ENCODE measurements around the gene CRIP2.

Gene CRIP2

DNA sequence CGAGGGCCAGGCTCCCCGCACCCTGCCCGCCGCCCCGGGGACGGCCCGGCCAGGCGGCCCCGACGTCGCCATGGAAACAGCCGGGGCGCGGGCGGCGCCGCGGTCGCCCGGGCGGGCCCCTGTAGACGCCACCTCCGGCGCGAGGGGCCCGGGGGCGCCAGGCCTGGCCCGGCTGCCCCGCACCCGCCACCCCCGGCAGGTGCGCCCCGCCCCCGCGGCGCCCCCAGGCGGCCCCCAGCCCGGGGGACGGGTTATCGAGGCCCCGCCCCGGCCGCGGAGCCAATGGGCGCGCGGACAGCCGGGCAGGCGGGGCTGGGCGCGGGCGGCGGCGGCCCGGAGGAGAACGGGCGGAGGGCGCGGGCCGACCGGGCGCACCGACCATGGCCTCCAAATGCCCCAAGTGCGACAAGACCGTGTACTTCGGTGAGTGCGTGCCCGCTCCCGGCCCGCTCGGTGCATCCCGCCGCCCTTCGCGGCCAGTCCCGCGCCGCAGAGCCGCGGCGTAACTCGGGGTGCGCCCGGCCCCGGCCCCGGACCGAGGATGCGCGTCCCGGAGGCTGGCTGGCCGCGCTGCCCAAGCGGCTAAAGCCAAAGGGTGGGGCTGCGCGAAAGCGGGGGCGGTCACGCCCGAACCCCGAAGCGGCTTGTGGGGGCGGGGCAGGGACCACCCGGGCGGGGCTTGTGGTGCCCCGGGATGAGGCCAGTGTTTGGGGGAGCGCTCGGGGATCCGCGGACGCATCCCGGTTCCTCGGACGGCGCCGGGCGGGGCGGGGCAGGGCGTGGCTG lies at the start of gene CRIP2:
CRIP2 (plus strand) TSS at position 339 of the 786 bp plus-strand sequence; CDS start at position 381, 42 bp downstream.
- 0 out of 2 replicates have a peak, but pooled peaks have one; percentile 46 for TF ChIP-seq TAF1 (IDR thresholded peaks at IDR 0.05; ENCODE audit: low read depth)
- no peak; the same call in 1 of the 2 replicates for TF ChIP-seq ZBTB7A (IDR thresholded peaks at IDR 0.05; ENCODE audit: low read depth)
- peak; percentile 75 for TF ChIP-seq EGR1 (IDR thresholded peaks at IDR 0.05)
- no peak for TF ChIP-seq USF1 (IDR thresholded peaks at IDR 0.05)
- no peak for TF ChIP-seq EP300 (IDR thresholded peaks at IDR 0.05; ENCODE audit: borderline replicate concordance)
- TF ChIP-seq MAX (IDR thresholded peaks at IDR 0.05): no peak
- no peak for TF ChIP-seq RAD21 (IDR thresholded peaks at IDR 0.05; ENCODE audit: low read depth)
- TF ChIP-seq CEBPB (IDR thresholded peaks at IDR 0.05): no peak
- 0 out of 2 replicates have a peak, but pooled peaks have one; percentile 7 for TF ChIP-seq REST (IDR thresholded peaks at IDR 0.05; ENCODE audit: low read depth)
- no peak for TF ChIP-seq FOXM1 (IDR thresholded peaks at IDR 0.05; ENCODE audit: borderline replicate concordance, low read depth)
- TF ChIP-seq NFIC (IDR thresholded peaks at IDR 0.05): no peak; the same call in 1 of the 2 replicates

DNA sequence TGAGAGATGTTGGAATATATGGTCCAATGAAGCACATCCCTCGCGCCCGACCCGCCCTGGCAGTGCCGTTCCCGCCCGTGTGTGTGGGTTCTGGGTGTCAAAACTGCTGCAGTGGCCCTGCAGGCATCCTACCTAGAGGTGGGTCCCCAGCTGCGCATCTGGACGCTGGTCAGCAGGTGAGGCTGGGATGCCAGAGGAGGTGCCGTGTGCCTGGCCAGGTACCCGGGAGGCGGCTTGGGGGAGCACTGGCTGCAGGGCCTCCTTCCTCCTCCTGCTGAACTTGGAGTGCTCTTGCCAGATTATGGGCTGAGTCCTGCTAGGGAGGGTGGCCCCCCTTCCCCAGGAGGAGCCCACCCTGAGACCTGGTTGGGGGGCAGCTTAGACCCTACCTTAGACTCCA lies 49.8 kb upstream of the CRIP2 start:
- no peak for TF ChIP-seq EP300 (IDR thresholded peaks at IDR 0.05; ENCODE audit: borderline replicate concordance)

- TF ChIP-seq TCF12 (IDR thresholded peaks at IDR 0.05; ENCODE audit: low read depth) (no peak), USF1 (IDR thresholded peaks at IDR 0.05) (no peak), TAF1 (IDR thresholded peaks at IDR 0.05; ENCODE audit: low read depth) (no peak), FOXM1 (IDR thresholded peaks at IDR 0.05; ENCODE audit: borderline replicate concordance, low read depth) (no peak), RAD21 (IDR thresholded peaks at IDR 0.05; ENCODE audit: low read depth) (no peak), EP300 (IDR thresholded peaks at IDR 0.05; ENCODE audit: borderline replicate concordance) (no peak), ZBTB7A (IDR thresholded peaks at IDR 0.05; ENCODE audit: low read depth) (no peak), EGR1 (IDR thresholded peaks at IDR 0.05) (no peak), CEBPB (IDR thresholded peaks at IDR 0.05) (no peak), REST (IDR thresholded peaks at IDR 0.05; ENCODE audit: low read depth) (no peak), MAX (IDR thresholded peaks at IDR 0.05) (no peak), TEAD4 (IDR thresholded peaks at IDR 0.05) (no peak), CREB1 (IDR thresholded peaks at IDR 0.05; ENCODE audit: low read depth) (no peak), YY1 (IDR thresholded peaks at IDR 0.05; ENCODE audit: low read depth) (no peak), NFIC (IDR thresholded peaks at IDR 0.05) (no peak)
Observed at GRCh38 chr14:105425823-105426247, 48.8 kb upstream of the CRIP2 start.

DNA sequence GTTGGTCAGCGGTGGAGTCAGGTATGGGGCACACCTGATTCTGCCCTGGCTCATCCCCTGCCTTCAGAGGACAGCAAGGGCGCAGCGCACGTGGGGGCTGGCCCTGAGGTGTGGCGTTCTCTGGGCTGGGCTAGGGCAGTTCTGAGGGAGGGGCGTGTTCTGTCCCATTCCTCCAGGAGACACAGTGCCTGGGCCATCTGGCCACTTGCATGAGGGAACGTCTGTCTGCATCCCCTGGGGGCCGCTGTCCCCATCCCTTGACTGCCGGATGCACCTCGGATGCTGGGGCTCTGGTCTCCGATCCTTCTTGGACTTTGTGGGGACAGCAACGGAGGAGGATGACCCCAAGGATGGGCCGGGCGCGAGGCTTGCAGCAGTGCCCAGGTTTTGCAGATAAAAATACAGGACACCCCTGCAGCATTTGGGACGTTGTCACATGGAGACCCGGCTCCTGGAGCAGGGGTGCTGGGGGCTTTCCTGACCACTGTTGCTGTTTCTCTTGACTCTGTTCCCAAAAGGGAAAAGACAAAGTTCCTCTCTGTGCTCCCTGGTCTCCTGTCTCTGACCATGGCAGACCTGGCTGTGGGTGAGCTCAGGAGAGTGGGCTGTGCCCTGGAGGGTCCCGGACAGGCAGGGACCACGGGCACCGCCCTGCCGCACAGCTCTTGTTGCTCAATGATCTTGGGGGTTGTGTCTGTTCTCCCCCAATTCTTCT lies 48.0 kb upstream of the CRIP2 start:
- TF ChIP-seq FOXM1 (IDR thresholded peaks at IDR 0.05; ENCODE audit: borderline replicate concordance, low read depth) (no peak), TEAD4 (IDR thresholded peaks at IDR 0.05) (no peak), CREB1 (IDR thresholded peaks at IDR 0.05; ENCODE audit: low read depth) (no peak)

DNA sequence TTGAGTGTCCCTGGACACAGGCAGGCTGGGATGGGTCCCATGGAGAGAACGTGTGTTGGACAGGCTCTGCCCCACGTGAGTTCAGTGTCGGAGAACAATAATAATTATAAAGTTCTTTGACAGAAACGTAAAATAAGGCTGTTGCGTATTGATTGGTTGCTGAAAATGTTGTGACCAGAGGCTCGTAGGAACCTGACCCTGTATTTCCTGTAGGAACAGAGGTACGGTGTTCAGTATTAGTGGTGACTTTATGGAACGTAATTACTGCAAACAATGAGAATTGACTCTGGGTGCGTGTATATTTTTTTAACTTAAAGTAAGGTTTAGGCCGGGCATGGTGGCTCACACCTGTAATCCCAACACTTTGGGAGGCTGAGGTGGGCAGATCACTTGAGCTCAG lies 47.2 kb upstream of the CRIP2 start:
- TF ChIP-seq YY1 (IDR thresholded peaks at IDR 0.05; ENCODE audit: low read depth) (no peak), TEAD4 (IDR thresholded peaks at IDR 0.05) (no peak), REST (IDR thresholded peaks at IDR 0.05; ENCODE audit: low read depth) (no peak), CEBPB (IDR thresholded peaks at IDR 0.05) (no peak), EGR1 (IDR thresholded peaks at IDR 0.05) (no peak), CREB1 (IDR thresholded peaks at IDR 0.05; ENCODE audit: low read depth) (no peak), FOXM1 (IDR thresholded peaks at IDR 0.05; ENCODE audit: borderline replicate concordance, low read depth) (no peak), EP300 (IDR thresholded peaks at IDR 0.05; ENCODE audit: borderline replicate concordance) (no peak), NFIC (IDR thresholded peaks at IDR 0.05) (no peak), TAF1 (IDR thresholded peaks at IDR 0.05; ENCODE audit: low read depth) (no peak), TCF12 (IDR thresholded peaks at IDR 0.05; ENCODE audit: low read depth) (no peak)

All from Ishikawa (cell line).